Spleen (tissue), 11 donors: ENCODE data around the gene NUFIP1. TPM values are rescaled to one million over a fixed set of nuclear protein-coding genes. Genes with fewer than 3 reads are reported as not detected.

Source experiments
- DNase-seq: peaks from one replicate; pipeline ENCODE4 v3.0.0-alpha.2; 2020
- H3K27ac ChIP-seq, 8 donors: fragments of 200-600 bp; sonication (generic) in 7 of 8; 1 replicate in 4 of 8; 2 replicates in 4 of 8; pipeline versions ENCODE4 v1.5.0 to v1.8.0; 2016 to 2021; ENCODE audit warnings: inconsistent platforms in 4 of 8, mild to moderate bottlenecking in 4 of 8, moderate library complexity in 1 of 8
- H3K27me3 ChIP-seq, 7 donors: fragments of 200-600 bp; sonication (generic) in 6 of 7; replicated peaks in 1 of 7; 1 replicate in 4 of 7; 2 replicates in 3 of 7; pipeline versions ENCODE4 v1.5.0 to v1.8.0; 2016 to 2021; ENCODE audit warnings: inconsistent platforms in 3 of 7, mild to moderate bottlenecking in 1 of 7
- H3K36me3 ChIP-seq, 6 donors: fragments of 200-600 bp; sonication (generic) in 5 of 6; 1 replicate in 4 of 6; 2 replicates in 2 of 6; pipeline versions ENCODE4 v1.5.0 to v1.8.0; 2016 to 2021; ENCODE audit warnings: inconsistent platforms in 2 of 6
- H3K4me1 ChIP-seq, 6 donors: fragments of 200-600 bp; sonication (generic) in 5 of 6; 1 replicate in 3 of 6; 2 replicates in 3 of 6; pipeline versions ENCODE4 v1.5.0 to v1.8.0; 2016 to 2021; ENCODE audit warnings: inconsistent platforms in 3 of 6
- H3K4me3 ChIP-seq, 8 donors: fragments of 200-600 bp; sonication (generic) in 7 of 8; 1 replicate in 4 of 8; 2 replicates in 4 of 8; pipeline versions ENCODE4 v1.5.0 to v1.8.0; 2016 to 2021; ENCODE audit warnings: inconsistent platforms in 4 of 8, mild to moderate bottlenecking in 4 of 8, moderate library complexity in 2 of 8
- H3K9me3 ChIP-seq, 8 donors: fragments of 200-600 bp; sonication (generic) in 7 of 8; 1 replicate in 4 of 8; 2 replicates in 4 of 8; pipeline versions ENCODE4 v1.5.0 to v1.8.0; 2016 to 2021; ENCODE audit warnings: inconsistent platforms in 4 of 8
- CTCF ChIP-seq, 11 experiments: fragments of 200-600 bp in 7 of 11; fragments of 450-650 bp in 4 of 11; sonication (generic) in 4 of 11; IDR thresholded peaks in 8 of 11; conservative IDR thresholded peaks in 3 of 11; 1 replicate in 7 of 11; 2 replicates in 4 of 11; pipeline versions ENCODE4 v1.4.0 to v1.8.0; 2016 to 2021; ENCODE audit warnings: antibody characterized with exemption in 11 of 11, inconsistent platforms in 4 of 11, mild to moderate bottlenecking in 1 of 11
- POLR2A ChIP-seq, 3 donors: fragments of 450-650 bp; IDR thresholded peaks; one replicate each; pipeline ENCODE4 v1.5.1; 2017; ENCODE audit warnings: antibody characterized with exemption in 3 of 3, mild to moderate bottlenecking in 1 of 3
- POLR2AphosphoS5 ChIP-seq, 3 donors: sonication (generic); formaldehyde crosslinking; IDR thresholded peaks; one replicate each; pipeline ENCODE4 v1.5.1; 2017; ENCODE audit warnings: antibody characterized with exemption in 3 of 3
- WGBS, 5 donors: extraction: QIAGEN DNeasy Blood & Tissue Kit in 3 of 5; methylation state at CpG; one replicate each; pipeline versions ENCODE4 v1.1.5 to v1.1.7; 2013 to 2018; 5-methylcytosine and 5-hydroxymethylcytosine counted together
- intact Hi-C: fragments of 100-400 bp; cut with DNase I; formaldehyde crosslinking; loops from one replicate; pipeline ENCODE4 v1.15.0; 2023; ENCODE audit warnings: low total_unique reads
- polyA plus RNA-seq, 3 donors: library from polyadenylated mRNA; stranded (reverse); fragments of 200-250 nt; gene quantifications; one replicate each; pipeline ENCODE4 v1.2.1, GENCODE V29; 2013
- total RNA-seq, 7 donors: library from RNA; depleted of rRNA in 3 of 7; stranded (reverse); fragments of >200 nt in 3 of 7; fragmentation: NEBNext Ultra II Directional in 4 of 7; extraction: Animal tissue kit (Norgen Biotek cat#: 25700) in 4 of 7; gene quantifications; one replicate each; pipeline versions ENCODE4 v1.1.0 to v1.2.1, GENCODE V29; 2016 to 2021
- donor health status: healthy with polysubstance abuse.
- donor health status: DM: no; HTN: no; CAD: no; lungs with moderate emphysema.
- donor health status: DM: no; HTN: no; CAD: no.
- donor health status: Bipolar disorder and iron deficiency.
- donor health status: healthy.
- donor health status: DM: no; HTN: no; CAD: no.
- donor health status: DM: yes; HTN: yes; CAD: no.

The NUFIP1 gene
- total and polyA plus RNA-seq, 10 donors: 2.1 to 4.9 (median 3.3) TPM

DNA sequence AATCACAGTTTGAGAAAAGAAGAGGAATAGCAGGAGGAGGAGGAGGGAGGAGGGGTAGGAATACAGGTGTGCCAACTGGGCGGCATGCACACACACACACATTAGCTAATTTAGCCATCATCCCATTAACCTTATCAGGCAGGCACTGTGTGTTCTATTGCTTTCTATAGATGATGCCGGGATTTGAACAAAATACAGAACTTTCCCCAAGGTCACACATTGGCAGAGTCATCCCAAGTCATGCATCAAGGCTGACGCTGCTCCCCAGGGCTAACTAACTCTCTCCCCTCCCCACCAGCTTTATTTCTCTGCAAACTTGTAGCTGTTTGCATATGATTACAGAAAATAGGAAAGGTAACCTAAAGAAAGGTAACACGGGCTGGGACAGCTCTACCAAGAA, 83.0 kb downstream of the NUFIP1 start:
- intact Hi-C loops: no loop called here
- H3K27ac ChIP-seq: peak overlapping the region in 2 of 8 donors; percentile 22 to 43
- no peak for DNase-seq
- 71 to 85% (median 83%) methylated on average over 4 of the region's 4 CpGs for WGBS, 5 donors
- H3K27me3 ChIP-seq: no peaks in the 10 kb centered on the region
- H3K36me3 ChIP-seq: no peaks in the 10 kb centered on the region
- no peak for TF ChIP-seq POLR2A (IDR thresholded peaks at IDR 0.05)
- no peak for TF ChIP-seq POLR2AphosphoS5 (IDR thresholded peaks at IDR 0.05)
- TF ChIP-seq CTCF (IDR thresholded peaks at IDR 0.05 in 8 of 11, conservative IDR thresholded peaks at IDR 0.05 in 3 of 11): no peak
- peaks cover 0 to 11% (median 8%) of the 10 kb centered on the region in 8 donors for H3K9me3 ChIP-seq
- peaks cover 0 to 11% (median 0%) of the 10 kb centered on the region in 6 donors for H3K4me1 ChIP-seq
- H3K4me3 ChIP-seq: no peak overlapping the region

DNA sequence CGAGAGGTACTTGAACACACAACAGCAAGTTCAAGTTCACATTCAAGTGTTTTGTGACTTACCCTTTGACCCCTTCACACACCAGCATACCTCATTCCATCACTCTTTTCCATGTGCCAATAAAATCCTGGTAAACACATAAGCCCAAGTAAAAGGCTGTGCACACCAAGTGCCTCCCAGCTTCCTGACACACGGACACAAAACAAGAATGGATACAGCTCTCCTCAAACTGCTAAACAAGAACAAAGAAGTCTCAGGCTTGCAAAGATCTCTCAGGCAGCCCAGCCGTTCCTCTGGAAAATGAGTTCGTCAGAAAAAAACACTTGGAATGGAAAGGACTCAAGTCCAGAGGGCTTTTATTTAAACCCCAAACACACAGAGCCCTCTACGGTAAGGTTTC, 83.7 kb downstream of the NUFIP1 start:
- Histone ChIP-seq H3K27me3 (no peaks in the 10 kb centered on the region), H3K4me1 (peaks cover 0 to 11% (median 0%) of the 10 kb centered on the region in 6 donors), H3K36me3 (no peaks in the 10 kb centered on the region), H3K9me3 (peaks cover 0 to 4% (median 2%) of the 10 kb centered on the region in 8 donors), H3K4me3 (no peak overlapping the region), H3K27ac (no peak overlapping the region)
- no peak for DNase-seq
- TF ChIP-seq CTCF (IDR thresholded peaks at IDR 0.05 in 8 of 11, conservative IDR thresholded peaks at IDR 0.05 in 3 of 11) (no peak), POLR2A (IDR thresholded peaks at IDR 0.05) (no peak), POLR2AphosphoS5 (IDR thresholded peaks at IDR 0.05) (no peak)
- intact Hi-C loops: no loop called here
- WGBS, 5 donors: 85 to 92% (median 88%) methylated on average over 5 of the region's 5 CpGs

- Histone ChIP-seq H3K27me3 (no peaks in the 10 kb centered on the region), H3K9me3 (no peaks in the 10 kb centered on the region), H3K27ac (no peak overlapping the region), H3K4me3 (no peak overlapping the region), H3K36me3 (no peaks in the 10 kb centered on the region), H3K4me1 (peaks cover 0 to 11% (median 0%) of the 10 kb centered on the region in 6 donors)
- 78 to 94% (median 86%) methylated on average over 5 of the region's 5 CpGs for WGBS, 5 donors
- no peak for DNase-seq
- intact Hi-C loops: no loop called here
- no peak for TF ChIP-seq POLR2A (IDR thresholded peaks at IDR 0.05)
These were observed 84.3 kb downstream of the NUFIP1 start for GRCh38 chr13:44904967-44905366.

DNA sequence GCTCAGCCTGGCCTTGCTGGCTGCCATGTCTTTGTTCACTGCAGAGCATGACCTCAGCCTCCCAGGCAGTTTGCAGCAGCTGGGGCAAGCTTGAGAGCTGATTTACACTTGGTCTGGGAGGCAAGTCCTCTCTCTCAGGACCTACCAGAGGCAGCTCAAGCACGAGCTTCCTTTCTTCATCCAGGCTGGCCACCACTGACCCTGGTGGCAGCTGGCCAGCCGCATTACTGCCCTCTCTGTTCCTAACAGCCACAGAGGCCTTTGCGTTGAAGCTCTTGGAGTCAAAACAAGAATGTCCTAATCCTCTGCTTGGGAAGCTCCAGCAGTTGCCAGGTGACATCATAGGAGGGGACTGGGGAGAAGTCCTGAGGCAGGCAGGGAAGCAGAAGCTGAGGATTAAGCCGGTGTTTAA, 85.7 kb downstream of the NUFIP1 start:
- TF ChIP-seq CTCF (IDR thresholded peaks at IDR 0.05 in 8 of 11, conservative IDR thresholded peaks at IDR 0.05 in 3 of 11): no peak
- TF ChIP-seq POLR2A (IDR thresholded peaks at IDR 0.05): no peak
- peak in 2 of 3 donors; percentile 46 to 57 for TF ChIP-seq POLR2AphosphoS5 (IDR thresholded peaks at IDR 0.05)
- Histone ChIP-seq H3K4me3 (no peak overlapping the region), H3K36me3 (no peaks in the 10 kb centered on the region), H3K27me3 (no peaks in the 10 kb centered on the region), H3K4me1 (peaks cover 0 to 11% (median 0%) of the 10 kb centered on the region in 6 donors), H3K27ac (peak overlapping the region in 3 of 8 donors; percentile 21 to 45 (median 45)), H3K9me3 (no peaks in the 10 kb centered on the region)
- intact Hi-C loops: no loop called here
- no peak for DNase-seq
- 63 to 76% (median 65%) methylated on average over 2 to 4 of the region's 4 CpGs for WGBS, 5 donors

DNA sequence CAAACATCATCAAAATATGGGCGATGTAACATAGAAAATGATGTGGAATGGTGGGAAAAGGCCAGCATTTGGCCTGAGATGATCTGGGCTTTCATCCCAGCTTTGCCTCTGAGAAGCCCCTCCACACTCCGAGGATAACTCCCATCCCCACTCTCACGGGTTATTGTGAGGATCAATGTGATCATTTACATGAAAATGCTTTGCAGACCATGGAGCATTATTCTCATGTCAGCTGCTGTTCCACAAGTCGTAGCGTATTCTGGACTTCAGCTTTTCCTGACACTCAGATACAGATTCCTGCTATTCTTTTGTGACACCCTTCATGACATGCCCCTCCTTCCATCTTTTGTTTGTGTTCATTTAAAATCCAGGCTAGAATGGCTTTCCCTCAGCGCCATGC, 86.5 kb downstream of the NUFIP1 start:
- intact Hi-C loops: no loop called here
- no peaks in the 10 kb centered on the region for H3K9me3 ChIP-seq
- no peak for TF ChIP-seq POLR2A (IDR thresholded peaks at IDR 0.05)
- no peak overlapping the region for H3K4me3 ChIP-seq
- 89 to 93% (median 90%) methylated on average over 6 of the region's 6 CpGs for WGBS, 5 donors
- H3K27ac ChIP-seq: peak overlapping the region in 2 of 8 donors; percentile 45
- DNase-seq: no peak
- H3K36me3 ChIP-seq: no peaks in the 10 kb centered on the region
- H3K4me1 ChIP-seq: peaks cover 0 to 11% (median 0%) of the 10 kb centered on the region in 6 donors
- H3K27me3 ChIP-seq: no peaks in the 10 kb centered on the region
